Raji (cell line): Measurements from ENCODE around the gene NFE2L2.

Experiments used
- POLR2A ChIP-seq: IDR thresholded peaks from 2 replicates; pipeline ENCODE4 v1.6.1; 2011; ENCODE audit warnings: low read depth, low read length, control low read depth; ENCODE audit not compliant: insufficient read depth

Gene NFE2L2

GRCh38 chr2:177234267-177234666, 30.3 kb downstream of the NFE2L2 start:
- TF ChIP-seq POLR2A, result no peak

- no peak for TF ChIP-seq POLR2A
These were observed 32.3 kb downstream of the NFE2L2 start for GRCh38 chr2:177232098-177232704.

GRCh38 chr2:177231270-177231669, 33.3 kb downstream of the NFE2L2 start:
- TF ChIP-seq POLR2A, result no peak

GRCh38 chr2:177229442-177230242, 34.9 kb downstream of the NFE2L2 start:
- TF ChIP-seq POLR2A, result no peak

- TF ChIP-seq POLR2A, result no peak
These were observed 38.6 kb downstream of the NFE2L2 start for GRCh38 chr2:177225965-177226360.

- no peak for TF ChIP-seq POLR2A
These were observed 42.6 kb downstream of the NFE2L2 start for GRCh38 chr2:177221970-177222369.

GRCh38 chr2:177221534-177221933, 43.0 kb downstream of the NFE2L2 start:
- no peak for TF ChIP-seq POLR2A

GRCh38 chr2:177217247-177217843, 47.2 kb downstream of the NFE2L2 start:
- no peak for TF ChIP-seq POLR2A

GRCh38 chr2:177212891-177213856, 51.4 kb downstream of the NFE2L2 start:
- peak; percentile 49; the same call in 1 of the 2 replicates for TF ChIP-seq POLR2A

- peak; percentile 85 for TF ChIP-seq POLR2A
These were observed 52.2 kb downstream of the NFE2L2 start, which contains the start of gene HNRNPA3 for GRCh38 chr2:177212106-177212890. TSS of gene HNRNPA3 (plus strand) at chr2:177212794. CDS start at chr2:177212800, 6 bp downstream.

- TF ChIP-seq POLR2A, result no peak
These were observed 52.9 kb downstream of the NFE2L2 start for GRCh38 chr2:177211576-177212105.

- no peak for TF ChIP-seq POLR2A
These were observed 53.4 kb downstream of the NFE2L2 start for GRCh38 chr2:177211169-177211568.

- TF ChIP-seq POLR2A, result no peak
These were observed 57.4 kb downstream of the NFE2L2 start for GRCh38 chr2:177207101-177207500.

- TF ChIP-seq POLR2A, result no peak
These were observed 60.1 kb downstream of the NFE2L2 start for GRCh38 chr2:177204417-177204816.
